Measurements from ENCODE around the gene ZFP57. TPM values are rescaled to one million over a fixed set of nuclear protein-coding genes. Genes with fewer than 3 reads are reported as not detected.

The ZFP57 gene
- total RNA-seq, 1 donor from 2014 or later = 5.5 TPM

- TF ChIP-seq CTCF (IDR thresholded peaks at IDR 0.05) = no peak
- intact Hi-C loops (cut with micrococcal nuclease) = no loop called here
- DNase-seq (no peak), ATAC-seq (ENCODE audit: low read depth) (no peak)
- Mint-ChIP-seq H3K27me3 (no peaks in the 10 kb centered on the region), H3K27ac (peak overlapping the region; percentile 57), H3K9me3 (no peaks in the 10 kb centered on the region), H3K4me1 (peaks cover 41% of the 10 kb centered on the region), H3K4me3 (peak overlapping the region; percentile 74), H3K36me3 (ENCODE audit: low read depth) (peaks cover 31% of the 10 kb centered on the region)
- ChIA-PET POLR2A (interaction anchor here (3.7 kb wide), 1 partner anchor 23 kb away, joined by 18 read pairs; no protein-coding TSS in a partner anchor), CTCF (interaction anchor here (2.2 kb wide), 1 partner anchor 27 kb away, joined by 9 read pairs; no protein-coding TSS in a partner anchor)
Observed at GRCh38 chr6:29626948-29627754, 53.8 kb downstream of the ZFP57 start.

DNA sequence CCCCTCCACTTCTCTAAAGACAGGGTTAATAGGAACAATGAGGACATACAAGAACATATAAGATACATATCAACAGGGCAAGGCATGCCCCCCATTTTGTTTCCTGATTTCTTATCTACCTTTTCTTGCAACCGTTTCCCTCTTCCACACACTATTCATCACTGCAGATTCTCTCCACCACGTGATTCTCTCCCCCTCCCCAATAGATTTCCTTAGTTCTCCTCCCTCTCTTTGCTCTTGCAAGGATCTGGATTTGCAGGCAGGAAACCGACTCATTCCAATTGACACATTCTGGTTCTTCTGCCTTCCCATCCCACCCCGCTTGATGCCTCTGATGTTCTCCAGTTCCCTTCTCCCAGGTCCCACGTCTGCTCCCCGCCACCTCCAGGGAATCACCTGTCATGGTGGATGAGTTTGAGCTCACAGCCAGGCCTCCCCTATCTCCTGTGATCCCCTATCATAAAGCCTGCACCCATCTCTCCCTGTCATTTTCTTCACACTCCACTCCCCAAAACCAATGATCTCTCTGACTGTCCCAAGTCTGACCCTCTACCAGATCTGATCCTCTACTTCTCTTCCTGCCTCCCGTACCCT lies 55.5 kb downstream of the ZFP57 start:
- ChIA-PET CTCF (interaction anchor here (2.2 kb wide), 1 partner anchor 29 kb away, joined by 9 read pairs; no protein-coding TSS in a partner anchor), POLR2A (interaction anchor here (0.5 to 3.7 kb wide), 3 partner anchors 14 to 1143 kb away, joined by 3 to 18 read pairs (median 3); no protein-coding TSS in a partner anchor)
- TF ChIP-seq CTCF (IDR thresholded peaks at IDR 0.05) = no peak
- Mint-ChIP-seq H3K27me3 (no peaks in the 10 kb centered on the region), H3K4me1 (peaks cover 25% of the 10 kb centered on the region), H3K4me3 (no peak overlapping the region), H3K36me3 (ENCODE audit: low read depth) (peaks cover 37% of the 10 kb centered on the region), H3K27ac (peak overlapping the region; percentile 5), H3K9me3 (no peaks in the 10 kb centered on the region)
- intact Hi-C loops (cut with micrococcal nuclease) = no loop called here
- DNase-seq (no peak), ATAC-seq (ENCODE audit: low read depth) (no peak)

DNA sequence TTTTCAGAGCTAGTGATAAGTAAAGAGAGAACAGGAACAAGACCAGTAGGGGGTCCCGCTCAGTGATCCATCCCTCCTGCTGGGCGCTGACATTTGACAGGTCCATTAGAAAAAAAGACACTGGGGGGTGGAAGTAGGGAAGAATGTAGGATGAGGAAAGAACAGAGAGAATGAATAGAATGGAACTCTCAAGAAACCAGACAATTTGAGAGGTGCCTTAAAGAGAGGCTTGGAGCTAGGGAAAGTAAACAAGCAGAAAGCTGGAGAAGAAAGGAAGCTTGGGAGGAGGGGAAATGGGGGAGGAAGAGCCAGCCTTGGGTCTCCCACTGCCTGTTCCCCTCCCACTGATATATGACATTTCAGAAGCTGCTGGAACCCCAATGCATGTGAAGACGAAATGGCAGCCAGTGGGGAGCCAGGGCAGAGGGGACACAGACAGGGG lies 56.4 kb downstream of the ZFP57 start:
- intact Hi-C loops (cut with micrococcal nuclease) = no loop called here
- ATAC-seq (ENCODE audit: low read depth) = no peak
- Mint-ChIP-seq H3K4me1 (peaks cover 16% of the 10 kb centered on the region), H3K27me3 (no peaks in the 10 kb centered on the region), H3K4me3 (no peak overlapping the region), H3K9me3 (no peaks in the 10 kb centered on the region), H3K36me3 (ENCODE audit: low read depth) (peaks cover 46% of the 10 kb centered on the region), H3K27ac (no peak overlapping the region)
- TF ChIP-seq CTCF (IDR thresholded peaks at IDR 0.05) = no peak
- ChIA-PET CTCF (interaction anchor here (1.0 to 1.5 kb wide), 2 partner anchors 26 to 29 kb away, joined by 4 to 6 read pairs; no protein-coding TSS in a partner anchor), POLR2A (interaction anchor here (0.7 to 0.9 kb wide), 2 partner anchors 11 to 13 kb away, joined by 3 read pairs; no protein-coding TSS in a partner anchor)
- no peak for DNase-seq

Other genes with a start within 250 kb of the ZFP57 start
- not detected in 2 replicates for gene OR10C1, start 241.8 kb downstream of the ZFP57 start, total RNA-seq
- not detected in 2 replicates for gene OR11A1, start 224.1 kb downstream of the ZFP57 start, total RNA-seq
- not detected in 2 replicates for gene OR2H1, start 224.0 kb downstream of the ZFP57 start, total RNA-seq
- gene MAS1L, start 193.2 kb downstream of the ZFP57 start, total RNA-seq = not detected in 2 replicates
- not detected in 2 replicates for gene UBD, start 121.4 kb downstream of the ZFP57 start, total RNA-seq
- not detected in 2 replicates for gene OR2H2, start 96.0 kb downstream of the ZFP57 start, total RNA-seq
- 88.9 and 117 TPM in 2 replicates for gene GABBR1, start 48.0 kb downstream of the ZFP57 start, total RNA-seq
- not detected in 2 replicates for gene MOG, start 24.1 kb downstream of the ZFP57 start, total RNA-seq
- 726 and 736 TPM in 2 replicates for gene HLA-F, start 42.3 kb upstream of the ZFP57 start, total RNA-seq
- 5.4 and 8.5 TPM in 2 replicates for gene HLA-G, start 146.7 kb upstream of the ZFP57 start, total RNA-seq